Measurements from ENCODE around the gene MAML1. TPM values are rescaled to one million over a fixed set of nuclear protein-coding genes. Genes with fewer than 3 reads are reported as not detected.

The MAML1 gene
- total RNA-seq, 6 experiments from 2014 or later: 6.2 to 8.8 (median 8.0) TPM

GRCh38 chr5:179699616-179700237 is 32.9 kb upstream of the MAML1 start:
- Histone ChIP-seq H3K27ac (peak overlapping the region; percentile 92 to 99 (median 93)), H3K36me3 (peaks cover 0 to 5% (median 2%) of the 10 kb centered on the region in 4 donors), H3K9me3 (no peaks in the 10 kb centered on the region), H3K4me3 (peak overlapping the region; percentile 86 to 99 (median 92)), H3K27me3 (no peaks in the 10 kb centered on the region), H3K4me1 (peaks cover 0 to 32% (median 0%) of the 10 kb centered on the region in 4 donors)
- WGBS (ENCODE audit: insufficient coverage, low coverage, low lambda C conversion rate, missing lambda C conversion rate): 1% methylated on average over 18 of the region's 19 CpGs
- no peak for DNase-seq
- no peak for TF ChIP-seq POLR2A (IDR thresholded peaks at IDR 0.05)
- no peak for TF ChIP-seq CTCF (IDR thresholded peaks at IDR 0.05)
- ATAC-seq: peak in 3 of 4 donors; percentile 6 to 16 (median 9)
- intact Hi-C loops (cut with DNase I): no loop called here

- intact Hi-C loops (cut with DNase I): no loop called here
- 16% methylated on average over 7 of the region's 7 CpGs for WGBS (ENCODE audit: insufficient coverage, low coverage, low lambda C conversion rate, missing lambda C conversion rate)
- DNase-seq (peak in 2 of 3 donors; percentile 60 to 70), ATAC-seq (peak in 3 of 4 donors; percentile 13 to 22 (median 15))
- Histone ChIP-seq H3K4me3 (peak overlapping the region; percentile 86 to 99 (median 92)), H3K36me3 (peaks cover 0 to 10% (median 2%) of the 10 kb centered on the region in 4 donors), H3K27ac (peak overlapping the region in 2 of 3 donors; percentile 92 to 93), H3K27me3 (no peaks in the 10 kb centered on the region), H3K4me1 (peaks cover 0 to 32% (median 0%) of the 10 kb centered on the region in 4 donors), H3K9me3 (no peaks in the 10 kb centered on the region)
- TF ChIP-seq POLR2A (IDR thresholded peaks at IDR 0.05) (no peak), CTCF (IDR thresholded peaks at IDR 0.05) (no peak)
These were observed 32.2 kb upstream of the MAML1 start for GRCh38 chr5:179700401-179700918.

GRCh38 chr5:179716286-179716685 is 16.3 kb upstream of the MAML1 start:
- TF ChIP-seq POLR2A (IDR thresholded peaks at IDR 0.05) (no peak), CTCF (IDR thresholded peaks at IDR 0.05) (no peak)
- Histone ChIP-seq H3K27me3 (no peaks in the 10 kb centered on the region), H3K36me3 (peaks cover 17 to 88% (median 59%) of the 10 kb centered on the region in 4 donors), H3K4me1 (no peaks in the 10 kb centered on the region), H3K27ac (no peak overlapping the region), H3K9me3 (no peaks in the 10 kb centered on the region), H3K4me3 (no peak overlapping the region)
- 80% methylated on average over 1 of the region's 1 CpG for WGBS (ENCODE audit: insufficient coverage, low coverage, low lambda C conversion rate, missing lambda C conversion rate)
- ATAC-seq: no peak
- no peak for DNase-seq
- intact Hi-C loops (cut with DNase I): no loop called here

- no peaks in the 10 kb centered on the region for H3K9me3 ChIP-seq
- WGBS (ENCODE audit: insufficient coverage, low coverage, low lambda C conversion rate, missing lambda C conversion rate): 72% methylated on average over 2 of the region's 2 CpGs
- ATAC-seq: no peak
- H3K27me3 ChIP-seq: no peaks in the 10 kb centered on the region
- TF ChIP-seq CTCF (IDR thresholded peaks at IDR 0.05) (no peak), POLR2A (IDR thresholded peaks at IDR 0.05) (no peak)
- no peak overlapping the region for H3K4me3 ChIP-seq
- no peak for DNase-seq
- peaks cover 17 to 94% (median 68%) of the 10 kb centered on the region in 4 donors for H3K36me3 ChIP-seq
- intact Hi-C loops (cut with DNase I): no loop called here
- no peaks in the 10 kb centered on the region for H3K4me1 ChIP-seq
- H3K27ac ChIP-seq: no peak overlapping the region
These were observed 12.4 kb upstream of the MAML1 start for GRCh38 chr5:179720222-179720621.

Data from right lobe of liver (tissue), 6 donors.